Smooth muscle cell of the brain vasculature (primary cell): ENCODE measurements around the gene HSD11B2.

ENCODE experiments used
- DNase-seq: peaks from one replicate; pipeline ENCODE4 v3.0.0-alpha.2; 2012; ENCODE audit warnings: low read depth, low spot score

Gene HSD11B2

DNA sequence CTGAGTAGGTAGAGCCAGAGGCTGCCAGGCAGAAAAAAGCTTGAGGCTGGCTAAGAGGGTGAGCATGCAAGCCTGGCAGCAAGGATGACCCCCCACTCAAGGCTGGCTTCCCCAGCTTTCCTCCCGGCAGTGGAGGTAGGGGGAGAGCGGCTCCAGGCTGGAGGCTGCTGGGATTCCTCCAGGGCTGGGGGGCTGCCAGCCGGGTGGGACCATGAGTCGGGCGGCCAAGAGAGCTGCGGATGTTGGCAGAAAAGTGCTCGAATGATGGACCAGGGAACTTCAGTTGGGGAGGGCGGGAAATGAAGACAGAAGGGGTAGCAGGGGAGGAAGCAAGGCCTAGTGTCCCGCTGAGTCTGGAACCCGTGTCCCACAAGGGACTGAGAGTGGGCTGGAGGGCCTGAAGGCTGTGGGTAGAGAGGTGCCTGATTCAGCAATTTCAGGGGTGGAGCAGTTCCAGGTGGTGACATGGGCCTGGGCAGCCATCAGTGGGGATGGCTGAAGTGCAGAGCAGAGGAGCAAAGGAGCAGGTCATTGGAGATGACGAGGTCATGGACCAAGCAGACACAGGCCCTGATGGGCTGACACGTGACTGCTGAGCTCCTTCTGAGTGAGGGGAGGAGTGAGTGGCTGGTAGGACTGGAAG is 20.3 kb downstream of the HSD11B2 start:
- no peak for DNase-seq

- no peak for DNase-seq
Measured at GRCh38 chr16:67451704-67452435, 20.9 kb downstream of the HSD11B2 start.

DNA sequence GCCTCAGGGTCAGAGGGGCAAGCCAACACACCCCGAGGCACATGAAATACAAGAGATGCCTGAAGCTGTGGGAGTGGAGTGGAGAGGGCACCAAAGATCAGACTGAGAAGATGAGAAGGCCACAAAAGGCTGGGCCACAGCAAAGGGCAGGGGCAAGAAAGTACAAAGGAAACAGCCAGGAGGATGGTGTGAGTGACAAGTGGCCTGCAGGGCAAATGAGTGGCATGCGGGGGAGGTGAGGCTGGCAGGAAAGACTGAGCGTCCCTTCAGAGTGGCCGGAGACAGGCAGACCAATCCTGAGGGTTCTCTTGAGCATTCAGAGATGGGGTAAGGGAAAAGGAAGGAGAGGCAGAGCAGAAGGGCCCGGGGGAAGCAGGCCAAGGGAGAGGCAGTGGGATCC is 23.2 kb downstream of the HSD11B2 start:
- DNase-seq: no peak

DNA sequence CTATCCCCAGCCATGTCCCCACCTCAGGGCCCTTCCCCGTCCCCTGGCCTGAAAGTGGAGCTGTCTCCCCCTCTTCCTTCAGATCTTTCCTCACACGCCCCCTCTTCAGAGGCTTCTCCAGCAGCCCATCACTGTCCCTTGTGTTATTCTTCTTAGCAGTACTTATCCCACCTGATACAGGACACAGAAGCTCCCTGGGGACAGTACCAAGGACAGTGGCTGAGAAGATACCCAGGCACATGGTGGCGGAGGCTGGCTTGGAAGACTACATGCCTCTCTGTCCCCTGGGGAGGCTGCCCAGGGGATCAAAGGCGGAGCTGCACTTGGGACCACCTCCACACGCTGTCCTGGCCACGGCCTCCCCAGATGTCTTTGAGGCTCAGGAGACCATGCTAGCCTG is 23.9 kb downstream of the HSD11B2 start:
- no peak for DNase-seq

DNA sequence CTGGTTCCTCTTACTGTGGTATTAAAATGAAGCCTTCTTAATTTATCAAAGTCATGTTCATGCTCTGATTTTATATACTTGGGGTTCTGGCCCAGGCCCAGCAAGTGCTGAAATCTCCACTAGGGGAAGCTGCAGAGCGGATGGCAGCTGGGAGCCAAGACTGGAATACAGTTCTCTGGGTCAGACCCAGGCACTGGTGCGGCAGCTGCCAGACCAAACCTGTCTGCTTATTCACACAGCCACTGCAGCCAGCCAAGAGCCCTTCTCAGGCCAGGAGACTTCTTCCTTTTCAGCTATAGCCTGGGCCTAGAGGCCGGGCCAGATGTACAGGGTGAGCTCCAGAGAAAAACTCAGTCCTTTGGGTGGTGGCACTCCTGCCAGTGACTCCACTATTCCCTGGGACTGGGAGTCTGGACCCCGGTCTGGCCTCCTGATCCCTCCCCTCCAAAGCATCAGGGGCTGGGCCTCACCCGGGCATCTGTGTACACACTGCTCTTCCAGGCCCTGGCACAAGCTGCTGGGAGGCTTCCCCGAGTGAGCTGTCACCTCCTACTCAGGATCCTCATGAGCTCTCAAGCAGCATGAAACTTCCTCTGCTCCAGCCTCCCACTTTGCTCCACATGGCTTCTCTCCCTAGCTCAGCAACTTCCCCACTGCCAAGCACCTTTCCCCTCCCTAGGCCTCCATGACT is 25.6 kb downstream of the HSD11B2 start:
- no peak for DNase-seq

GRCh38 chr16:67457611-67458010 is 26.7 kb downstream of the HSD11B2 start:
- DNase-seq: no peak

DNA sequence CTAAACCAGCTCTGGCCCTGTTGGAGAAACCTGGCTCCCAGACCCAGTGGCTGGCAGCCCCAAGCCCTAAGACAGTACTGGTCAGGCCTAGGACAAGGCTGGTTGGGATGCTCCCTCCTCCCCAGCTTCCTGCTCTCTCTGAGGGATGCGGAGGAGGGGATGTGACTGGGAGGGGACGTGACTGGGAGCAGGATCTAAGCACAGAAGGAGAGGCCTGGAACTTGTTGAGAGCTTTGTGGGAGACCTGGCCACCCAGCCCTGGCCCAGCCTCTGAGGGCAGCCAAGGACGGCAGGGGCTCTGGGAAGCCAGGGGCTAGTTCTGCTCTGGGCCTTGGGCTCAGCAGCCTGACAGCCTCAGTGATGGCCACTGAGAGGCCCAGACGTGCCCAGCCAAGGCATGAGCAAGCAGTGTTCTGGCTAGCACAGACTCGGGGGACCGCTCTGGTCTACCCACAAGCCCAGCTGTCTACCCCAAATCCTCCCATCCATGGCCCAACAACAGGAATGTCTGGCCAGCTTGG is 27.3 kb downstream of the HSD11B2 start:
- no peak for DNase-seq

GRCh38 chr16:67459066-67459860 is 28.3 kb downstream of the HSD11B2 start:
- DNase-seq: no peak

DNA sequence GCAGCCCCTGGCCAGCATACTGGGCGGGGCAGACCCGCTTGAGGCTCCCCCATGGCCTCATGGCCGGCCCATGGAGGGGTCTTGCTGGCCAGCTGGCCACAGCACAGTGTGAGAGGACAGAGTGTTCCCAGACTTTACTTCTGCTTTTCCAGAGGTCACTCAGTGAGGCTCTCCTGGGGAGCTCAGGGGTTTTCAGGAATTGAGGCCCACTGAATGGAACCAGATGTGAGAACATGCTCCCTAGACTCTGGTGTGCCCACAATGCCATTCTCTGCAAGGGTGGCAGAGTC is 28.9 kb downstream of the HSD11B2 start:
- no peak for DNase-seq

GRCh38 chr16:67460168-67460567 is 29.2 kb downstream of the HSD11B2 start:
- DNase-seq: no peak

DNA sequence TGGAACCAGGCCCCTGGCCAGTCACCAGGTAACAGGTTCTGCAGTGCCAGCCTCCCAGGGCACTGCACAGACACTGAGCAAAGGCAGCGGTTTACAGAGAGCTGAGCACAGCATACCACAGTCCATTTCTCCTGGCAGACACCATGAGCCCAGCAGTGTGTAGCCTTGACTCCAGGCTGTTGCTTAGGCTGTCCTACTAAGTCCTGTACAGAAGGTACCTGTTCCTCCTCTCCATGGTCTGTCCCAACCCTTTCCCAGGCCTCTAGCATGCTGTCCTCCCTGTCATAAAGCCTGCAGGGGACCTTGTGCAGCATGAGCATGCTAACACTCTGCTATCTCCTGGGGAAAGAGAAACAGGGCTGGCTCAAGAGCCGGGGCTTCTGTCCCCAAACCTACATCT is 30.0 kb downstream of the HSD11B2 start:
- no peak for DNase-seq

DNA sequence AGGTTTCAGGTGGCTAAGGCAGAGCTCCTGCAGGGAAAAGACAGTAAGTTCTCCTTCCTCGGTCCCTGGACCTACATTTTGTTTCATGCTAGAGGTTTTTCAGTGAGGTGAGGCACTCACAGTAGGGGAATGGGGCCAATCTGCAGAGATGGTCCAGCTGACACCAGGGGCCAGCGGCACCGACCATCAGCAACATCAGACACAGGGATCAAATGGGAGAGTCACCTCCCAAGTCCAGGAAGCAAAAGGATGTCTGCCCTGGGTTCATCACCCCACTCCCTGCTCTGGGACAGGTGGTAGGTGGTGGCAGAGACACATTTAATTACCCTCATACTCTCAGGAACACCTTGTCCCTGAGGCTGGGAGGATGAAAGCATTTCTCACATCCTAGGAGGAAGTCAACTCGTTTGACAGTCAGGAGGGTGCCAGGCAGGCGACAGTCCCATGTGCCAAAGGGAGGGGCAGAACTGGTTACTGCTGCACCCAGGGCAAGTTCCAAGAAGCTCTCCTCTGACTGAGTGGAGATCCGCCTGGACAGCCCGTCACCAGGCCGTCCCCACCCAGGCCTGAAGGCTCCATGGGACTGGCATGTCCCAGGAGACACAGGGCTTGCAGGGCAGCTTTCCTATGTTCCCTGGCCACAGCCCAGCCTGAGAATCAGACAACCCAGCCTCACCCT is 30.8 kb downstream of the HSD11B2 start:
- DNase-seq: no peak

- DNase-seq: no peak
Measured at GRCh38 chr16:67462279-67462655, 31.3 kb downstream of the HSD11B2 start.

GRCh38 chr16:67463059-67463458 is 32.1 kb downstream of the HSD11B2 start:
- no peak for DNase-seq

- DNase-seq: no peak
Measured at GRCh38 chr16:67463691-67464090, 32.8 kb downstream of the HSD11B2 start.

DNA sequence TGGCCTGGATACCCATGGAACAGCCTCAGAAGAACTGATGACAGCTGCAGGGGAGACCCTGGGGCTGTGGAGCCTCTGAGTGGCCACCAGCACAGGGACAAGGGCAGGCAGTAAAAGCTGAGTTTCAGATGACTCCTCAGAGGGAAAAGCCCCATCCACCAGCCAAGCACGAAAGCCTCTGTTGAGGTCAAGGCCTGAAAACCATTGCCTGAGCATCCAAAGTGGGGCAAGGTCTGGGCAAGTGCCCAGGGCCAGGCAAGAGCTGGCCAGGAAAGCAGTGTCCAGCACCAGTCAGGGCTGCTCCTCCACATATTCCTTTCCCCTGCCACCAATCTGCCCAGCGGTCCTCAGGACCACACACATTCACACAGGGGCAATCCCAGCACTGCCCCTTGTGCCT is 33.6 kb downstream of the HSD11B2 start:
- no peak for DNase-seq

GRCh38 chr16:67466581-67466980 is 35.7 kb downstream of the HSD11B2 start:
- DNase-seq: no peak

DNA sequence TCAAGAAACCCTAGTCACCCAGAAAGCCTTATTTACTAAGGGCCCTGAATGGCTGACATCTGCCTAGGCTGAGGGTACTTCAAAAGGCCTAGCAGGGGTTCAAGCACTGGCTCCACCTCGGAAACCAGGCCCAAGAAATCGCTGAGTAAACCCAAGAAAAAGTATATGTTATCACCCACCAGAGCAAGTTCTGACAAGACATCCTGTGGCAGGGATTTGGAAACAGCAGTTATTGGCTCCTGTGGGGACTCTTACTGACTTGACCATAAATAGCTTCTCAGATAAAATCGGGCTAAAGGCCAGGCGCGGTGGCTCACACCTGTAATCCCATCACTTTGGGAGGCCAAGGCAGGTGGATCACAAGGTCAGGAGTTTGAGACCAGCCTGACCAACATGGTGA is 37.8 kb downstream of the HSD11B2 start:
- no peak for DNase-seq

GRCh38 chr16:67470359-67470758 is 39.4 kb downstream of the HSD11B2 start:
- DNase-seq: no peak

- no peak for DNase-seq
Measured at GRCh38 chr16:67471758-67472384, 41.0 kb downstream of the HSD11B2 start.
